Measurements from ENCODE around the gene DLG5.

DLG5 gene

GRCh38 chr10:77955136-77955535 is 28.6 kb upstream of the DLG5 start:
- in situ Hi-C loops (cut with MboI; ENCODE audit: low sequenced_read_pairs) = no loop called here

- in situ Hi-C loops (cut with MboI; ENCODE audit: low sequenced_read_pairs) = no loop called here
Observed at GRCh38 chr10:77949167-77949566, 22.6 kb upstream of the DLG5 start.

DNA sequence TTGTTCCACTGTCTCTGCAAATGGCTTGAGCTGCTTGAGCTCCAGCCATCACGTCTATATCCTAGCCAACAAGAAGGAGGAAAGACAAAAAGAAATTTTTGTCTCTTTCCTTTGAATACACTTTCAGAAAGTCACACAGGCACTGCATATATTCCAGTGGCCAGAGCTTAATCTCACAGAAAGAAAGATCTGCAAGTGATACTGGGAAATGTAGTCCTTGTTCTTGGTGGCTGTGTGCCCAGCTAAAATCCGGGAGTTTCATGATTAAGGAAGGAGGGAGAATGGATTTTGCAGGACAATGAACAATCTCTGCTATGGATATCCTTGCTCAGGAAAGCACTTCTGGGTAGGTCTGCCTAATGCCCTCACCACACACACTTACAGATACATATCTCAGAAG is 19.5 kb upstream of the DLG5 start:
- in situ Hi-C loops (cut with MboI; ENCODE audit: low sequenced_read_pairs) = no loop called here

- in situ Hi-C loops (cut with MboI; ENCODE audit: low sequenced_read_pairs) = no loop called here
Observed at GRCh38 chr10:77944519-77944918, 18.0 kb upstream of the DLG5 start.

DNA sequence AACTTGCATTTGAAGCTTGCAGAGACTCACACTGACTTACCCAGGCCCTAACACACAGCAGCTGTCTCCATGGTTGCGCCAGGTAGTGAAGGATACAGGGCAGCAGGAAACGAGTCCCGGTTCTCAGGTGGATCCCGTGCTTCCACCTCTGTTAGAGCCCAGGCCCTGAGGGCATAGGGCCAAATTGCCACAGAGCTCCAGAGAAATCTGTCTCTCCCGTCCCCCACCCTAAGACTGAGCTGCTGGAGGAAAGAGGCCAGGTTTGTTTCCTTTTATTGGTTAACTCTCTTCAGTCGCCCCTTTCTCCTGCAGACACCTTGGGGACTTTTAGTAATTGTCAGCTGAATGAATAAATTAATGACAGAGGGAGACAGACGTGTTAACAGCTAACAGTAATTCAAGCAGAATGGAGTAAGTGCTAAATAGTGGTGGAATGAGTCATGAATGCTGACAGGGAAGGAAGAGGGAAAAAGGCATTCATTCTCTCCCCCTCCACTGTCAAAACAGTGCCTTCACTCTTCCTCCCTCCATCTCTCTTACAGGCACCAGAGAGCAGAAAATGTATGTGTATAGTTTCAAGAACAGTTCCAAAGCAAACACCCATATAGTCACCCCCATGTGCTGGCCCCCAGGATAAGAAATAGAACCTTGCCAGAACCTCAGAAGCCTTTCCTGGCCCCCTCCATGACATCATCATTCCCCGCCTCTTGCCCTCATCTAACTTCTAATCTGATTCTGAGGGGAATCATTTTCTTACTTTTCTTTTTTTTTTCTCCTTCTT is 16.8 kb upstream of the DLG5 start:
- in situ Hi-C loops (cut with MboI; ENCODE audit: low sequenced_read_pairs) = no loop called here

DNA sequence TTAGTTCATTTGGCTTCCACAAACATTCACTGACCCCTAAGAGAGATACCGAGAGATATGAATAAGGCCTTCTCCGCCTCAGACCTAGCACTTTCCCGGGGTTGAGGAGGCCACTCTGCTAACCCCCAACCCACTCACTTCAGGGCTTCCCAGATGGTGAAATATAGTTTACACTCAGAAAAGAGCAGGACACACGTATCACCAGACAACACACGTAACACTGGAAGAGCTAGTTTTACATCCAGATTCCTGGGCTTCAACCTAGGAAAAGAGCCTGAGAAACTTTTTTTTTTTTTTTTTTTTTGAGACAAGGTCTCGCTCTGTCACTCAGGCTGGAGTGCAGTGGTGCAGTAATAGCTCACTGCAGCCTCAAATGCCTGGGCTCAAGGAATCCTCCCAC is 15.2 kb upstream of the DLG5 start:
- in situ Hi-C loops (cut with MboI; ENCODE audit: low sequenced_read_pairs) = no loop called here

DNA sequence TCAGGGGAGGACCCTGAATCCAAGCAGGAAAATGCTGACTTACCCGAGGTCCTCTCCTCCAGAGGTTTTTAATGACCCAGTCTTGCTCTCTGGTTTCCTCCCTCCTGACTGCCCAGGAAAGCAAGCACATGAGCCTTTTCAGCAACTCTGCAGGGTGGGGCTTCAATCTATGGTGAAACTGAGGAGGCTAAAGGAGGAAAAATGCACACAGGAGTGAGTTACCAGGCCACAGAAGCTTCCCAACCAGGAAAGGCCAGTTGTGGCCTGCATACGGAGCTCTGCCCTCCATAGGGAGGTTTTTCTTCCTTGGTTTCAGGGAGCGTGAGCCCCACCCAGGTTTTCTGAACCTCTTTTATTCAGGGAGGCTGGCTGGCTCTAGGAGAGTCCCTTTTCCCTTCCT is 14.1 kb upstream of the DLG5 start:
- in situ Hi-C loops (cut with MboI; ENCODE audit: low sequenced_read_pairs) = no loop called here

DNA sequence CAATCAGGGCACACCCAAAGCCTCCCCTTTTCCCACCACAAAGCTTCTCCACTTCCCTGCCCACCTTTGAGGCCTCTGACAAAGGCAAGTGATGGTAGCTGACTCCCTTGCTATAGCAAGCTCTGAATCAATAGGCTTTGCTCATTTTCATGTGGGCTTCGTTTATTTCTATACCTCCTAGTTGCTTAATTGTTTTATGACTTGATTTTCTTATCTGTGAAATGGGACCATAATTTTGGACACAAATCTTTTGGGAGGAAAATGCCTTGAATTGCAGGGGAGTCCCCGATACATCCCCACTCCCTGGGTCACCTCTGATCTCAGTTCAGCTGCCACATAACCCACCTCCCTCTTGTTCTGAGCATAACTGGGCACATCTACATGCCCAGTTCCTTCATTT is 13.7 kb upstream of the DLG5 start:
- in situ Hi-C loops (cut with MboI; ENCODE audit: low sequenced_read_pairs) = no loop called here

DNA sequence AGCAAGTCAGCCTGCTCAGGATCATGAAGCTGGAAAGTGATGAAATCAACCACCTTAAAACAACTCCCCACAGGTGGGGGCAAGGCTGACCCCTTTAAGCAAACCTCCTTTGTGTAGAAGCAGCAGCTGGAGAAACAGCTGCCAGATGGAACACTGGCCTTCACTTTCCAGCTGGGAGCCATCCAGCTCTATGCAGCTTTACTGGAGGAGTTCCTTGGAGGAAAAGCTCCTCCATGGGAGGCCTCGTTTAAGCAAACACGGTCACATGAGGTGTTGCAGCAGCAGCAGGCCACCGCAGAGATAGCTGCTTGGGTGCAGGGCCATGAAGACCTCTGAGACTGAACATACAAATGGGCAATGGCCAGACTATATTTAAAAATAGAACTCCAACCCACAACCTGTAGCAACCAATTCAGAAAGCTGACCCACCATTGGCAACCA is 13.0 kb upstream of the DLG5 start:
- in situ Hi-C loops (cut with MboI; ENCODE audit: low sequenced_read_pairs) = no loop called here

DNA sequence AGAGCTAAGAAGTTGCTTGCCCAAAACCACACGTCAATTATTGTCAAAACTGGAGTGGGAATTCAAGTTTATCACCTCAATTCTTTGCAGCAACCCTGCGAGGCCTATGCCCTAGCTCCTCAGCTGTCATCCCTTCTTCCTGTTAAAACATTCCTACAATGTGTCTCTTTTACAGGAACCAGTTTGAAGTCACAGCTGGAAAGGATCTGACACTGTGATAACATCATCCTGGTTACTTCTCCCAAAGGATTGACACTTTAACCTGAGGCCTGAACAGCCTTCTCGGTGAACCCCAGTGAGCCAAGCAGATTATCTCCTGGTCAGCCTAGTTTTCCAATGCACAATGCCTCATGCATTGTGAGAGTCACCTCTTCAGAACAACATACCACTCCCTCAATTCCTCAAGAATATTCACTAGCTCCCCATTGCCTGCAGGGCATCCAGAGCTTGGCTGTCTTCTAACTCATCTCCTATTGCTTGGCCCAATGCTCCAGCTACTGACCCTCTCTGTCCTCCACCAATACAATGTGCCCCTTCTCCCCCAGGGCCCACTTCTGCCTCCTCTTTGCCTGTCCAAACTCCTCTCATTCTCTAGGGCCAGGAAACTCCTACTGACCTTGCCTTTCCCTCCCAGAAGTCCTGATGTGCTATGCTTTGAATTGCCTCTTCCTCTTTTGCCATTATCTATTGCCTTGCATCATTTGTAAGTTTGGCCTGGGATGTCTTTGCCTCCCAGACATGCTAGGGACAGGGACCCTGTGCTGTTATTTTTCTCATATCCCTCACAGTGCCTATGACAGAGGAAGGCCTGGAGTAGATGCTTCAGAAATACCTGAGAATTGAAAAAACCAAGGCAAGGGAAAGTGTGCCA is 10.4 kb upstream of the DLG5 start:
- in situ Hi-C loops (cut with MboI; ENCODE audit: low sequenced_read_pairs) = no loop called here

DNA sequence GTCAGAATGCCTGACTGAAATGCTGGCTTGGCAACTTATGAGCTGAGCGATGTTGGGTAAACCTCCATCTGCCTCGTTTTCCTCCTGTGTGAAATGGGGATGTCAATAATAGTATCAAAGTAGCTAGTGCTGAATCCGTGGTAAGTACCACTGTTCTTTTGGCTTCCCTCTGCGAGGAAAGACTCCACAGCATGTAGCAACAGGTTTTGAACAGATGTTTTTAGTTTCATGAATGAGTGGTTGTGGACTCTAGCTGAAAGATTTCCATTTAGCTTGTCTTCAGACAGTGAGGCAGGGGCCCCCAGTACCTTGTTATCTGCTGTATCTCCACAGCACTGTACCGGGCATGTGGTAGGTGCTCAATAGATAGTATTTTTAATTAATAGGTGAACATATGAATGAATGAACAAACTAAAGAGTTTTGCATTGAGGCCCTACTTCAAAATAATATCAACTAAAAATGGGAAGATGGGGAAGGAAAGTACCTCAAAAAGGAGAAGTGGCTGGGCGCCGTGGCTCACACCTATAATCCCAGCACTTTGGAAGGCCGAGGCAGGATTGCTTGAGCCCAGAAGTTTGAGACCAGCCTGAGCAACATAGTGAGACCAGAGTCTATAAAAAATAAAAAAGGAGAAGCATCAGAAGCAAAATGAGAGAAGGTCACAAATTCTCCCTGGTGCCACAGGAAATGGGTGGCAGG is 5.6 kb upstream of the DLG5 start:
- in situ Hi-C loops (cut with MboI; ENCODE audit: low sequenced_read_pairs) = no loop called here

DNA sequence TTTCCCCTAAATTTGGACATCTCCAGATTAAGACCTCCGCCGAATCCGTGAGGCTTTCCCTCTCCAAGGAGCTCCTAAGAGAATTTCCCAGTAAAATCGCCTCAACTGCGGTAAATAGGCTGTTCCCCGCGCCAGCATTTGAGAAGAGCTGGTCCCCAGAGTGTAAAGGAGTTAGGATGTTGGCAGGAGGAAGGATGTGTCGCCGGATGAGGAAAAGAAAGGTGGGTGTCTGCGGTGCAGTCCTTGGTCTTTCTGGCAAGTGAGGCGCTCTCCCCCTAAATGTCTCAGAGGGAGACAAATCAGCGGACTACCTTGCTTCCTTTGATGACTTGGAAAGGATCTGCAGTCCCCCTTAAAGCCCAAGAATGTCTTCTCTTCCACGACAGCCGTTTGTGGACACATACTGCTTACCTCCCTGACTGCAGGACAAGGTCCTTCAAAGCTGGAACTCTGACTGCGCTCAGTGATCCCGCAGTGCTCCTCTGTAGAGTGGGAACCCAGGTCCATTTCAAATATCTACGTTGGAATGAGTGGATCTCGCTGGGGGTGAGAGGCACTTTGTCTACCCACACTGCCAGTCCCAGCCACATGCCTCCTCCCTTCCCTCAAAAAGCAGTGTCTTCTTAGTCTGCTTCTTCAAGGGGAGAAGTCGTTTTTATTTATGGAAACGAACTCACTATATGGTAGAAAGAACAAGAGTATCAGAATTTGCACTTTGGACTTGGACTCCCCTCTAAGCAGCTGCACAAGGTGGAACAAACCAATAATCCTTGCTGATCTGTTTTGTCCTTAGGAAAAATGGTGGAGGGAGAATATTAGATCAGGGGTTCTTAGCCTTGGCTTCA is 1.1 kb upstream of the DLG5 start:
- in situ Hi-C loops (cut with MboI; ENCODE audit: low sequenced_read_pairs) = no loop called here

- in situ Hi-C loops (cut with MboI; ENCODE audit: low sequenced_read_pairs) = no loop called here
Observed at GRCh38 chr10:77925795-77926565, 575 bp downstream of the DLG5 start.

DNA sequence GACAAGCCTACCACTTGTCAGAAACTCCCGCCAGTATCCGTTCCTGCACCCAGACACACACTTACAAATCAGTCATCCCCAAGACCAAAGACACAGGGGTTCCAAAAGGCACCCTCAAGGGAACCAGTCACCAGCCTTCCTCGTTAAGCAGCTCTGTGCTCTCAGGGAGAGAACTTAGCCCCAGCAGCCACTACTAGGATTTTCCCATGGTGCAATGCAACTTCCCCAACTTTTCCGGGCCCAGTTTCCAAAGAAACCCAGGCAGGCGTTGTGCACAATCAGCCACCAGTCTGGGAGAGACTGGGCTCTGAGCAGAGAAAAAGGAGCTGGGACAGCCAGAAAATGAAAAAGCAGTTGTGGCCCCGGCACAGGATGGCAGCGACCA is 1.2 kb downstream of the DLG5 start:
- in situ Hi-C loops (cut with MboI; ENCODE audit: low sequenced_read_pairs) = no loop called here

DNA sequence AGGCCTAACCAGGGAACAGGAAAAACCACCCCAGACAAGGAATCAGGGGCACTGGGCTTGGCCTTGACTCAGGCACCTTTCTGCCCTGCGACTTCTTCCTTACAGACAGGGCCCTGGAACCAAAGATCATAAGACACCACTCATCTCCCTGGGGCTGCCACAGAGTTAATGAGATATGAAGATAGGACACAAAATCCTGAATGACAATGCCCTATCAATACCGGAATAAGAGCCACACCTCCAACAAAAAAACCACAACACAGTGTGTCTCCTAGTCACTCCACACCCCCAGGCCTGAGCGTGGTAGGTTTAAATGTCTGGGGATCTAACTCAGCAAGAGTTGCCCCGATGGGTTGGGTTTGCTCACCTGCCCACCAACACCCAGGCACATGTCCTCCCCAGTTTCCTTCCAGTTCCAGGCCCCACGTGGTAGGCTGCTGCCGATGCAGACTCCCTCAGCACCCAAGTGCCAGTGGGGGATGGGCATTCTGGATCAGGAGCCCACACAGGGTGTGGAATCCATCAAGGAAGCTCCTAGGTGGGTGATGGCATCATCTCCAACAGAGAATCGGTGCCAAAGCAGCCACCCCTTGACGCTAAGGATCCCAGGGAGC is 3.9 kb downstream of the DLG5 start:
- in situ Hi-C loops (cut with MboI; ENCODE audit: low sequenced_read_pairs) = no loop called here

DNA sequence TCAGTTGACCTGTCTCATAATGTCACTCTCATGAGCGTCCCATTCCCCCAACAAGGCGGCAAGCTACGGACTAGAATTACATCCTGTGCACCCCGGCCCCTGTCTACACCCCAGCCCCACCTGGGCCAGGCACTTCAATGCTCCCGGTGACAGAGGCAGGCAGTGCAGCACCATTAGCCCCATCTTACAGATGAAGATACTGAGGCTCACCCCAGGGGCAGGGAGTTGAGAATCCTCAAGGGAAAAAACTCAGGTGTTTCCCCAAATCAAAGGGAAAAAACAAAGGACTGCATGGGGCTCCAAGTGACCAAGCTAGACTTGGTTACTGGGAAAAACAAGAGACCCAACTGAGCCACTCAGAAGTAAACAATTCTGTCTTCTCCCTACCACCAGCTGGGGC is 4.5 kb downstream of the DLG5 start:
- in situ Hi-C loops (cut with MboI; ENCODE audit: low sequenced_read_pairs) = no loop called here

- in situ Hi-C loops (cut with MboI; ENCODE audit: low sequenced_read_pairs) = no loop called here
Observed at GRCh38 chr10:77921395-77921794, 5.2 kb downstream of the DLG5 start.

DNA sequence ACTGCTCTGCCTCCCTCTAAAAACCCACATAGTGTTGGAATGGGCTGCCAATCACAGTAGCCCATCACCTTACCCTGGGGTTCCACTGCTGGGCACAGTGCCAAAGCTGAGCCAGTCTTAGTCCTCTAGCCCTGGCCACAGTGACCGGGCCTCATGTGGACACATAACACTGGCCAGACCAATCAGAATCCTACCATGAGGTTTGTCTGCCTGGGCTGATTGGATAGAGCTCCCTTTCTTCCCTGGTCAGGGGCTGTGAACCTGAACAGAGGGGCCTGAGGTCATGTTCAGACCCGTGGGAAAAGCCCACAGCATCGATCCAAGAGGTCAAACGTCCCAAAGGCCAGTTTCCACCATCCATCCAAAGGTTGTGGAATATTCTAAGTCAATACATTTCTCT is 6.1 kb downstream of the DLG5 start:
- in situ Hi-C loops (cut with MboI; ENCODE audit: low sequenced_read_pairs) = no loop called here

GRCh38 chr10:77919713-77920108 is 6.8 kb downstream of the DLG5 start:
- in situ Hi-C loops (cut with MboI; ENCODE audit: low sequenced_read_pairs) = no loop called here
